ENCODE results near the gene PPIE.

The PPIE gene

DNA sequence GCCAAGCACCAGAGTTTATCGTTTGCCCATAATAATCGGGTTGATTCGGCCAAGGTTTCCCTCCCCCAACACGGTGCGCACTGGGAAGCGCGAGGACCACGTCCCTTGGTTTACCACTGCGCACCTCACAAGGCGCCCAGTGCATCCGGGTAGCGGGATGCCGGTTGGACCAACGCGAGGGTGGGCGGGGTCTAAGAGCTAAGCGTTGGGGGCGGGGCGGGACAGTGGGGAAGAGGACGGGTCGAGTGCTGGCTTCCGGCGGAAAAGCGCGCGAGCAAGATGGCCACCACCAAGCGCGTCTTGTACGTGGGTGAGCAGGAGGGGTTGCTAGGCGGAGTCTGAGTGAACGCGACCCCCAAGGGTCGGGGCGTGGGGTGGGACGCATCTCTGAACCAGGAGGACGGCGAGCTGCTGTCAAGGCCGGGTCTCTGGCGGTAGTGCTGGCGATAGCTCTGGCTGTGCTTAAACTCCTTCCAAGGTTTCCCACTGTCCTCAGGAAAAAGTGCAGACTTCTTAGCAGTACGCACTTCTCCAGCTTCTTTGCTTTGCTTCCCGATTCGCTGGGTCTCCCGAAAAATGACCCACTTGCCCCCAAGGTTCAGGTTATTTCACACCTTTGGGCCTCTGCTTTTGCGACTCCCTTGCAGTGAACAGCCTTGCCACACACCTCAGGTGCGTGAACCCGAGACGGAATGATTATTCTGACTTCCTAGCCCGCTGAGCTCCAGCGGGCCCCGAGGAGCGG is at the start of gene PPIE:
PPIE (plus strand) TSS at position 261 of the 745 bp plus-strand sequence; CDS start at position 280, 19 bp downstream.
- Histone ChIP-seq H3K27me3 (ENCODE audit: insufficient read depth, poor library complexity, severe bottlenecking) (no peaks in the 10 kb centered on the region), H3K4me3 (ENCODE audit: severe bottlenecking) (peak within 1 kb of the TSS; percentile 65), H3K27ac (ENCODE audit: poor library complexity, severe bottlenecking) (peak within 1 kb of the TSS; percentile 30), H3K9me3 (ENCODE audit: severe bottlenecking) (no peaks in the 10 kb centered on the region), H3K4me1 (ENCODE audit: insufficient read depth, poor library complexity, severe bottlenecking) (peaks cover 8% of the 10 kb centered on the region), H3K36me3 (ENCODE audit: low read depth) (peaks cover 41% of the 10 kb centered on the region)
- TF ChIP-seq, protein P1, sequence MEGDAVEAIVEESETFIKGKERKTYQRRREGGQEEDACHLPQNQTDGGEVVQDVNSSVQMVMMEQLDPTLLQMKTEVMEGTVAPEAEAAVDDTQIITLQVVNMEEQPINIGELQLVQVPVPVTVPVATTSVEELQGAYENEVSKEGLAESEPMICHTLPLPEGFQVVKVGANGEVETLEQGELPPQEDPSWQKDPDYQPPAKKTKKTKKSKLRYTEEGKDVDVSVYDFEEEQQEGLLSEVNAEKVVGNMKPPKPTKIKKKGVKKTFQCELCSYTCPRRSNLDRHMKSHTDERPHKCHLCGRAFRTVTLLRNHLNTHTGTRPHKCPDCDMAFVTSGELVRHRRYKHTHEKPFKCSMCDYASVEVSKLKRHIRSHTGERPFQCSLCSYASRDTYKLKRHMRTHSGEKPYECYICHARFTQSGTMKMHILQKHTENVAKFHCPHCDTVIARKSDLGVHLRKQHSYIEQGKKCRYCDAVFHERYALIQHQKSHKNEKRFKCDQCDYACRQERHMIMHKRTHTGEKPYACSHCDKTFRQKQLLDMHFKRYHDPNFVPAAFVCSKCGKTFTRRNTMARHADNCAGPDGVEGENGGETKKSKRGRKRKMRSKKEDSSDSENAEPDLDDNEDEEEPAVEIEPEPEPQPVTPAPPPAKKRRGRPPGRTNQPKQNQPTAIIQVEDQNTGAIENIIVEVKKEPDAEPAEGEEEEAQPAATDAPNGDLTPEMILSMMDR (IDR thresholded peaks at IDR 0.05; ENCODE audit: poor library complexity, severe bottlenecking): no peak
- ATAC-seq (ENCODE audit: low read depth) (peak; percentile 98), DNase-seq (ENCODE audit: low spot score) (peak; percentile 95)

DNA sequence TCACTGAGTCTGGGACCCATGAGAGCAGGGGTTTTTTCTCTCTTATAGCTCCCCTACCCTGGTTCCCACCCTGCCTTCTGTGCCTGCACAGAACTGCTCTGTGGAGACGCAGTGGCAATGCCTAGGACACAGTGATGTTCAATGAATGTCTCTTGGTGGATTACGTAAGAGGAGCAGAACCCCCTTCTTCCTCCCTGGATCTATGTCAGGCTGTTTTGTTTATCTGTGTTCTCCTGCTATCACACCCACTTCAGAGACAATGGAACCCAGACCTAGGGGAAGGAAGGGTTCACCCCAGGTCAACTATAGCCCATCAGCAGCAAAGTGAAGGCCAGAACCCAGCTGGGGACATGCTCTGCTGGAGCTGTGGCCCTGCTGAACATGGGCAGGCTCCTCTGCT is 49.5 kb upstream of the PPIE start:
- ATAC-seq (ENCODE audit: low read depth): no peak
- Histone ChIP-seq H3K4me3 (ENCODE audit: severe bottlenecking) (no peak overlapping the region), H3K27ac (ENCODE audit: poor library complexity, severe bottlenecking) (no peak overlapping the region), H3K9me3 (ENCODE audit: severe bottlenecking) (no peaks in the 10 kb centered on the region), H3K27me3 (ENCODE audit: insufficient read depth, poor library complexity, severe bottlenecking) (peaks cover 23% of the 10 kb centered on the region), H3K36me3 (ENCODE audit: low read depth) (no peaks in the 10 kb centered on the region), H3K4me1 (ENCODE audit: insufficient read depth, poor library complexity, severe bottlenecking) (peaks cover 13% of the 10 kb centered on the region)
- TF ChIP-seq, protein P1 (IDR thresholded peaks at IDR 0.05; ENCODE audit: poor library complexity, severe bottlenecking): no peak
- DNase-seq (ENCODE audit: low spot score): no peak

DNA sequence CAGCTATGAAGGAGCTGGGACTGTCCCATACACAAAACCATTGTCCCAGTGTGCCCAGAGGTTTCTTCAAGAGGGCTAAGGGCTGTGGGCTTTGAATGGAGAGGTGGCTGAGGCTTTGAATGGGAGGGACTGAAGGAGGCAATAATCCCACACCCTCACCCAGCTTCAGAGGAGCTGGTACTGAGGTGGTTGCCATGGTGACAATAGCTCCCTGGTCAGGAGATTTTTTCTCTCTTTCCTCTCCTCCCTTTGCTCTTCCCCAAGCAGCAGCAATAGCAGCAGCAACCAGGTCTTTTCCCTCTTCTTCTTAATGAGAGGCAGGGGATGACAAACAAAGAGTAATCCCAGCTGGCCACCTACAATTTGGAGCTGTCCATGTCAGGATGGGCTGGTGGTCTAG is 49.0 kb upstream of the PPIE start:
- H3K27me3 ChIP-seq (ENCODE audit: insufficient read depth, poor library complexity, severe bottlenecking): peaks cover 23% of the 10 kb centered on the region

DNA sequence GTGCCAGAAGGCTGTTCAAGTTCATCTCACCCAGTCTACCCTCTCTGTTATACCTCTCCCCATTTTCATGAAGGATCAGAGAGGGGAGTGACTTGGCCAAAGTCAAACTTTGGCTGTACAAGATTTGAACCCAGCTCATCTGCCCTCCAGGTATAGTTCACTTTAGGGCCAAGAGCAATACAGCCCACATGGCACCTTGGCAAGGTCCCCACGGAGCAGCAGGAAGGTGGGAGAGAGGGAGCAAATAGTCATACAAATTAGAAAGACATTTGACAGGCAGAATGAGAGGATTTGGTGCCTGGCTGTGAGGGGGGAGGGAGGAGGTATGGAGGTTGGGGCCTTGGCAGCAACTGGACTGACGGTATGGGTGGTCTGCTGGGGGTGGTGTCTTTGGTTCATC is 48.5 kb upstream of the PPIE start:
- no peak for DNase-seq (ENCODE audit: low spot score)
- Histone ChIP-seq H3K27me3 (ENCODE audit: insufficient read depth, poor library complexity, severe bottlenecking) (peaks cover 23% of the 10 kb centered on the region), H3K9me3 (ENCODE audit: severe bottlenecking) (no peaks in the 10 kb centered on the region), H3K4me1 (ENCODE audit: insufficient read depth, poor library complexity, severe bottlenecking) (peaks cover 13% of the 10 kb centered on the region), H3K27ac (ENCODE audit: poor library complexity, severe bottlenecking) (no peak overlapping the region), H3K36me3 (ENCODE audit: low read depth) (no peaks in the 10 kb centered on the region), H3K4me3 (ENCODE audit: severe bottlenecking) (no peak overlapping the region)
- TF ChIP-seq, protein P1 (IDR thresholded peaks at IDR 0.05; ENCODE audit: poor library complexity, severe bottlenecking): no peak
- ATAC-seq (ENCODE audit: low read depth): no peak

More for the DNA sequence above, 49.0 kb upstream of the PPIE start:
- Histone ChIP-seq H3K9me3 (ENCODE audit: severe bottlenecking) (no peaks in the 10 kb centered on the region), H3K4me3 (ENCODE audit: severe bottlenecking) (no peak overlapping the region), H3K4me1 (ENCODE audit: insufficient read depth, poor library complexity, severe bottlenecking) (peaks cover 13% of the 10 kb centered on the region), H3K36me3 (ENCODE audit: low read depth) (no peaks in the 10 kb centered on the region), H3K27ac (ENCODE audit: poor library complexity, severe bottlenecking) (no peak overlapping the region)
- ATAC-seq (ENCODE audit: low read depth) (no peak), DNase-seq (ENCODE audit: low spot score) (no peak)
- TF ChIP-seq, protein P1 (IDR thresholded peaks at IDR 0.05; ENCODE audit: poor library complexity, severe bottlenecking): no peak

GRCh38 chr1:39690794-39691382 is 47.8 kb upstream of the PPIE start:
- ATAC-seq (ENCODE audit: low read depth) (no peak), DNase-seq (ENCODE audit: low spot score) (no peak)
- Histone ChIP-seq H3K27me3 (ENCODE audit: insufficient read depth, poor library complexity, severe bottlenecking) (peaks cover 23% of the 10 kb centered on the region), H3K4me3 (ENCODE audit: severe bottlenecking) (peak overlapping the region; percentile 43), H3K27ac (ENCODE audit: poor library complexity, severe bottlenecking) (no peak overlapping the region), H3K36me3 (ENCODE audit: low read depth) (no peaks in the 10 kb centered on the region), H3K9me3 (ENCODE audit: severe bottlenecking) (no peaks in the 10 kb centered on the region), H3K4me1 (ENCODE audit: insufficient read depth, poor library complexity, severe bottlenecking) (peaks cover 13% of the 10 kb centered on the region)
- TF ChIP-seq, protein P1 (IDR thresholded peaks at IDR 0.05; ENCODE audit: poor library complexity, severe bottlenecking): no peak
